Ascending aorta (tissue), 2 donors: ENCODE measurements around the gene HHIP. TPM values are rescaled to one million over a fixed set of nuclear protein-coding genes. Genes with fewer than 3 reads are reported as not detected.

Experiments
- DNase-seq, 2 donors: peaks; one replicate each; pipeline ENCODE4 v3.0.0-alpha.2; 2019; ENCODE audit warnings: low spot score in 2 of 2
- H3K27ac ChIP-seq, 2 donors: fragments of 200-600 bp; sonication (generic); one replicate each; pipeline ENCODE4 v1.5.1; 2016 to 2017; ENCODE audit warnings: mild to moderate bottlenecking in 1 of 2
- H3K27me3 ChIP-seq: fragments of 200-600 bp; sonication (generic); one replicate; pipeline ENCODE4 v1.5.1; 2017
- H3K36me3 ChIP-seq, 2 donors: fragments of 200-600 bp; sonication (generic); one replicate each; pipeline ENCODE4 v1.5.1; 2016
- H3K4me1 ChIP-seq, 2 donors: fragments of 200-600 bp; sonication (generic); one replicate each; pipeline ENCODE4 v1.5.1; 2016 to 2017; ENCODE audit warnings: mild to moderate bottlenecking in 1 of 2
- H3K4me3 ChIP-seq, 2 donors: fragments of 200-600 bp; sonication (generic); one replicate each; pipeline ENCODE4 v1.5.1; 2016 to 2017; ENCODE audit warnings: mild to moderate bottlenecking in 1 of 2
- H3K9me3 ChIP-seq, 2 donors: fragments of 200-600 bp; sonication (generic); one replicate each; pipeline ENCODE4 v1.5.1; 2016
- intact Hi-C: fragments of 100-400 bp; cut with DNase I; formaldehyde crosslinking; loops from one replicate; pipeline ENCODE4 v1.15.1; 2023
- total RNA-seq: library from RNA; depleted of rRNA; stranded (reverse); fragments of >200 nt; gene quantifications from one replicate; pipeline ENCODE4 v1.1.0, GENCODE V29; 2016
- TF ChIP-seq, protein P1 (sequence below), 3 experiments: fragments of 200-600 bp in 2 of 3; fragments of 450-650 bp in 1 of 3; sonication (generic) in 2 of 3; IDR thresholded peaks; one replicate each; pipeline ENCODE4 v1.5.1; 2016 to 2019; ENCODE audit warnings: antibody characterized with exemption in 3 of 3, mild to moderate bottlenecking in 1 of 3, moderate library complexity in 1 of 3

Gene HHIP
- total RNA-seq, 1 donor from 2014 or later = 2.2 TPM

GRCh38 chr4:144649646-144650045, 3.7 kb downstream of the HHIP start:
- DNase-seq = no peak
- intact Hi-C loops = no loop called here
- Histone ChIP-seq H3K4me3 (no peak overlapping the region), H3K36me3 (no peaks in the 10 kb centered on the region), H3K4me1 (peaks cover 0 to 10% of the 10 kb centered on the region in 2 donors), H3K9me3 (no peaks in the 10 kb centered on the region), H3K27ac (no peak overlapping the region), H3K27me3 (no peaks in the 10 kb centered on the region)
- TF ChIP-seq, protein P1, sequence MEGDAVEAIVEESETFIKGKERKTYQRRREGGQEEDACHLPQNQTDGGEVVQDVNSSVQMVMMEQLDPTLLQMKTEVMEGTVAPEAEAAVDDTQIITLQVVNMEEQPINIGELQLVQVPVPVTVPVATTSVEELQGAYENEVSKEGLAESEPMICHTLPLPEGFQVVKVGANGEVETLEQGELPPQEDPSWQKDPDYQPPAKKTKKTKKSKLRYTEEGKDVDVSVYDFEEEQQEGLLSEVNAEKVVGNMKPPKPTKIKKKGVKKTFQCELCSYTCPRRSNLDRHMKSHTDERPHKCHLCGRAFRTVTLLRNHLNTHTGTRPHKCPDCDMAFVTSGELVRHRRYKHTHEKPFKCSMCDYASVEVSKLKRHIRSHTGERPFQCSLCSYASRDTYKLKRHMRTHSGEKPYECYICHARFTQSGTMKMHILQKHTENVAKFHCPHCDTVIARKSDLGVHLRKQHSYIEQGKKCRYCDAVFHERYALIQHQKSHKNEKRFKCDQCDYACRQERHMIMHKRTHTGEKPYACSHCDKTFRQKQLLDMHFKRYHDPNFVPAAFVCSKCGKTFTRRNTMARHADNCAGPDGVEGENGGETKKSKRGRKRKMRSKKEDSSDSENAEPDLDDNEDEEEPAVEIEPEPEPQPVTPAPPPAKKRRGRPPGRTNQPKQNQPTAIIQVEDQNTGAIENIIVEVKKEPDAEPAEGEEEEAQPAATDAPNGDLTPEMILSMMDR (IDR thresholded peaks at IDR 0.05) = no peak

DNA sequence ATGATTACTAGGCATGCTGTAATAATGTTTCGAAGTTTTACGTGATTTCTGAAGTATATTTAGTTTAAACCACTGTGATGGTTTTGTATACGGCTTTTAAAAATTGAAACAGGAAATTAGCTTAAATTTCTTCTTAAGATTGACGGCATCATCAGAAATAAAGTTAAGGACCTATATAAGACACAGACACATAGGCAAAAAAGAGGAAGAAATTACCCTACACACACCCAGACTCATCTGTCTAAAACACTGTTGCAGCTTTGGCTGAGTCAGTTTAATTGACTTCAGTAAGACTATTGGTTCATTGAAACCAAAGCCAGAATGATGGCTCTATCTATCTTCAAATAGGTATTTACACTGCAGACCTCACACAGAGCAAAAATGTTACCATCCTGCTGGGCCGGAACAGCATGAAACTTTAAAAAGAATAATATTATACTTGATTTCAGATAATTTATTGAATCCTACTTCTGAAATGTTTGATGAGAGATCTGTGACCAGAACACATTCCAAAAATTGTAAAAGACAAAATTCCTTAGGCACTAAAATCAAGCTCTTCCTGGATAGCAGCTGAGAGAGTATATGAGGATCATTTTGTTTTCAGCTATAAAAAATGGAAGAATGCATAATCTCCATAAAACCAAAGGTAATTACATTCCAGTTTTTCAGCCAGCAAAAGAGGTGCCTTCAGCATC, 4.5 kb downstream of the HHIP start:
- no peak for DNase-seq
- no peaks in the 10 kb centered on the region for H3K9me3 ChIP-seq
- intact Hi-C loops = no loop called here
- peaks cover 0 to 8% of the 10 kb centered on the region in 2 donors for H3K4me1 ChIP-seq
- no peak overlapping the region for H3K4me3 ChIP-seq
- no peak overlapping the region for H3K27ac ChIP-seq
- no peaks in the 10 kb centered on the region for H3K36me3 ChIP-seq
- H3K27me3 ChIP-seq = no peaks in the 10 kb centered on the region
- TF ChIP-seq, protein P1 (IDR thresholded peaks at IDR 0.05) = no peak

GRCh38 chr4:144653781-144654545, 8.0 kb downstream of the HHIP start:
- intact Hi-C loops = no loop called here
- TF ChIP-seq, protein P1 (IDR thresholded peaks at IDR 0.05) = no peak

GRCh38 chr4:144655491-144655890, 9.5 kb downstream of the HHIP start:
- H3K27me3 ChIP-seq = no peaks in the 10 kb centered on the region
- no peaks in the 10 kb centered on the region for H3K36me3 ChIP-seq
- no peaks in the 10 kb centered on the region for H3K4me1 ChIP-seq
- H3K27ac ChIP-seq = no peak overlapping the region
- no peak for DNase-seq
- no peak overlapping the region for H3K4me3 ChIP-seq
- H3K9me3 ChIP-seq = no peaks in the 10 kb centered on the region
- intact Hi-C loops = no loop called here
- TF ChIP-seq, protein P1 (IDR thresholded peaks at IDR 0.05) = no peak

More at GRCh38 chr4:144653781-144654545, 8.0 kb downstream of the HHIP start:
- H3K4me3 ChIP-seq = no peak overlapping the region
- H3K27me3 ChIP-seq = no peaks in the 10 kb centered on the region
- no peaks in the 10 kb centered on the region for H3K4me1 ChIP-seq
- H3K9me3 ChIP-seq = no peaks in the 10 kb centered on the region
- DNase-seq = no peak
- no peak overlapping the region for H3K27ac ChIP-seq
- no peaks in the 10 kb centered on the region for H3K36me3 ChIP-seq

DNA sequence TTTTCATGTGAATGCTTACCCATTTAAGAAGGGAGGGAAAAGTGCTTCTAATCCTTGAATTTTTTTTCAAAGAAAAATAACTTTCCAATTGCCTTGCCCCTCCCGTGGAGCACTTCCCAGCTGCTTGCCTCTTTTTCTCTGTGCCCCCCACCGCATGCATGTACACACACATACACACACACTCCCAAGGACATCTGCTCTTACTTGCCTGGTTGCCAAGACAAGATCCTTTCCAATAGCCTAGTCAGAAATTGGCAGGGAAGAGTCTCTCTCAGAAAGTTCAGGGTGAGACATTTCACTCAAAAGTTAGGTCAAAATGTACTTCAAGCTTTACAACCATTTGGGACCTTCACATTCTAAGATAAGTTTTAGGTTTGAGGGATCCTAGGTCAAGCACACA, 10.9 kb downstream of the HHIP start:
- H3K27ac ChIP-seq = no peak overlapping the region
- TF ChIP-seq, protein P1 (IDR thresholded peaks at IDR 0.05) = no peak
- no peaks in the 10 kb centered on the region for H3K36me3 ChIP-seq
- H3K4me3 ChIP-seq = no peak overlapping the region
- H3K4me1 ChIP-seq = no peaks in the 10 kb centered on the region
- intact Hi-C loops = no loop called here
- no peak for DNase-seq
- no peaks in the 10 kb centered on the region for H3K27me3 ChIP-seq
- no peaks in the 10 kb centered on the region for H3K9me3 ChIP-seq
